ENCODE results near the gene TAMALIN.

Gene TAMALIN

DNA sequence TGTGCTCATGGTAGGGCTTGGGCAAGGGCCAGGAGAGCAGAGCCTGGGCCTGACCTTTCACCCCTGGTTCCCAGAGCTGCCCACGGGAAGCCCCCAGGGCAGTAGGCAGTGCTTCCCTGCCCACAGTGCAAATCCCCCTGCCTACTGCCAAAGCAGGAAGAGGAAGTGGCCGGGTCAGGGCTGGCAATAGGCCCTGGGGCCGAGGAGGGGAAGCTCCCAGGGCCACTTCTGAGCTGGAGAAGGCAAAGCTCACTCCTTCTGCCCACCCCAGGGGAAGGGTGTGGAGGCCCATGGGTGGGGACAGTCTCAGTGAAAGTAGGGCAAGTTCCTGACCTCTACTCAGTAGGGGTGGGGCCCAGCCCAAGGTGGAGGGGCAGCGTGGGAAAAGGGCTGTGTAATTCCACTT, 39.1 kb downstream of the TAMALIN start:
- H3K9ac ChIP-seq (ENCODE audit: low read length): no peak overlapping the region
- no peak overlapping the region for H2AFZ ChIP-seq (ENCODE audit: low read depth, low read length, severe bottlenecking)
- no peaks in the 10 kb centered on the region for H3K79me2 ChIP-seq (ENCODE audit: insufficient read depth, low read length)

DNA sequence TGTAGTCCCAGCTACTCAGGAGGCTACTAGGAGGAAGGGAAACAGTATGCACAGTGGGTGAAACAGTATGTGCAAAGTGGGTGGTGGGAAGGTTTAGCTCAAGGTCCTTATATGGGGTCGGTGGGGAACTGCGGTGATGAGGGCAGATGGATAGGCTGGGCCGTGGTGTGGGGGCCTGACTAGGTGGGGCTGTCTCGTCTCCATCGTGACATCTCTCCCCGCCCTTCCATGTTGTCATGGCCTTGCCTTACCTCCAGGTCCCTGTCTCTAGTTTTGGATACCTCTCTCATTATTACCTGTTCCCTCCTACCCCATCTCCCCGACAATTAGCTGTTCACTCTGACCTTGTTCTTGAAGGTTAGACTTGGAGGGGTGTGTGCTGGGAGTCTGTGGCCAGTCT, 40.1 kb downstream of the TAMALIN start:
- H3K27ac ChIP-seq (ENCODE audit: low read depth, low read length): no peak overlapping the region
- no peaks in the 10 kb centered on the region for H3F3A ChIP-seq (ENCODE audit: insufficient read depth)
- TF ChIP-seq, protein P1, sequence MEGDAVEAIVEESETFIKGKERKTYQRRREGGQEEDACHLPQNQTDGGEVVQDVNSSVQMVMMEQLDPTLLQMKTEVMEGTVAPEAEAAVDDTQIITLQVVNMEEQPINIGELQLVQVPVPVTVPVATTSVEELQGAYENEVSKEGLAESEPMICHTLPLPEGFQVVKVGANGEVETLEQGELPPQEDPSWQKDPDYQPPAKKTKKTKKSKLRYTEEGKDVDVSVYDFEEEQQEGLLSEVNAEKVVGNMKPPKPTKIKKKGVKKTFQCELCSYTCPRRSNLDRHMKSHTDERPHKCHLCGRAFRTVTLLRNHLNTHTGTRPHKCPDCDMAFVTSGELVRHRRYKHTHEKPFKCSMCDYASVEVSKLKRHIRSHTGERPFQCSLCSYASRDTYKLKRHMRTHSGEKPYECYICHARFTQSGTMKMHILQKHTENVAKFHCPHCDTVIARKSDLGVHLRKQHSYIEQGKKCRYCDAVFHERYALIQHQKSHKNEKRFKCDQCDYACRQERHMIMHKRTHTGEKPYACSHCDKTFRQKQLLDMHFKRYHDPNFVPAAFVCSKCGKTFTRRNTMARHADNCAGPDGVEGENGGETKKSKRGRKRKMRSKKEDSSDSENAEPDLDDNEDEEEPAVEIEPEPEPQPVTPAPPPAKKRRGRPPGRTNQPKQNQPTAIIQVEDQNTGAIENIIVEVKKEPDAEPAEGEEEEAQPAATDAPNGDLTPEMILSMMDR (IDR thresholded peaks at IDR 0.05; ENCODE audit: insufficient read depth, low read length, poor library complexity, severe bottlenecking): no peak
- no peak for TF ChIP-seq EZH2phosphoT487 (conservative IDR thresholded peaks at IDR 0.05; ENCODE audit: low read length)
- H3K9me3 ChIP-seq (ENCODE audit: insufficient read depth, low read length): no peaks in the 10 kb centered on the region
- H3K79me2 ChIP-seq (ENCODE audit: insufficient read depth, low read length): no peaks in the 10 kb centered on the region
- no peaks in the 10 kb centered on the region for H3K27me3 ChIP-seq (ENCODE audit: low read length)
- no peak overlapping the region for H3K9ac ChIP-seq (ENCODE audit: low read length)
- H2AFZ ChIP-seq (ENCODE audit: low read depth, low read length, severe bottlenecking): no peak overlapping the region
- H3K4me2 ChIP-seq (ENCODE audit: low read depth, low read length, poor library complexity, severe bottlenecking): no peak overlapping the region
- no peaks in the 10 kb centered on the region for H3K36me3 ChIP-seq (ENCODE audit: low read length)
- H3K4me3 ChIP-seq (ENCODE audit: insufficient read depth, low read length, poor library complexity, severe bottlenecking): no peak overlapping the region
- H4K20me1 ChIP-seq (ENCODE audit: low read depth, low read length): no peaks in the 10 kb centered on the region
- H3K9me2 ChIP-seq (replicated peaks; ENCODE audit: insufficient read depth, low read length): no peaks in the 10 kb centered on the region

More for the DNA sequence above, 39.1 kb downstream of the TAMALIN start:
- Histone ChIP-seq H3F3A (ENCODE audit: insufficient read depth) (no peaks in the 10 kb centered on the region), H4K20me1 (ENCODE audit: low read depth, low read length) (no peaks in the 10 kb centered on the region), H3K27ac (ENCODE audit: low read depth, low read length) (no peak overlapping the region), H3K4me3 (ENCODE audit: insufficient read depth, low read length, poor library complexity, severe bottlenecking) (no peak overlapping the region), H3K9me2 (replicated peaks; ENCODE audit: insufficient read depth, low read length) (no peaks in the 10 kb centered on the region), H3K9me3 (ENCODE audit: insufficient read depth, low read length) (no peaks in the 10 kb centered on the region), H3K4me2 (ENCODE audit: low read depth, low read length, poor library complexity, severe bottlenecking) (no peak overlapping the region), H3K27me3 (ENCODE audit: low read length) (no peaks in the 10 kb centered on the region), H3K36me3 (ENCODE audit: low read length) (no peaks in the 10 kb centered on the region)
- no peak for TF ChIP-seq EZH2phosphoT487 (conservative IDR thresholded peaks at IDR 0.05; ENCODE audit: low read length)
- TF ChIP-seq, protein P1 (IDR thresholded peaks at IDR 0.05; ENCODE audit: insufficient read depth, low read length, poor library complexity, severe bottlenecking): no peak

DNA sequence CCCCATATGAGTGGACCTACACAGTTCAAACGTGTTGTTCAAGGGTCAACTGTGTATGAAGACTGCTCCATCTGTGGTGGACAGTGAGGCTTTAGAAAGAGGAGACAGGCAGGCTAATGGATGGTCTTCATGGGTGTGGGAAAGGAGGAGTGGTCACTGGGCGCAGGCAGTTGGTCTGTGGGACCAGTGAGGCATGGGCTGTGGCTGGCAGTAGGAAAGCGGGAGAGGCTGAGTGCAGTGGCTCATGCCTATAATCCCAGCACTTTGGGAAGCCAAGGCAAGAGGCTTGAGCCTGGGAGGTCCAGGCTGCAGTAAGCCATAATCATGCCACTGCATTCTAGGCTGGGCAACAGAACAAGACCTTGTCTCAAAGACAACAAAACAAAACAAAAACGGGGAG, 42.5 kb downstream of the TAMALIN start:
- Histone ChIP-seq H3K36me3 (ENCODE audit: low read length) (no peaks in the 10 kb centered on the region), H3K4me3 (ENCODE audit: insufficient read depth, low read length, poor library complexity, severe bottlenecking) (no peak overlapping the region), H4K20me1 (ENCODE audit: low read depth, low read length) (no peaks in the 10 kb centered on the region), H3K79me2 (ENCODE audit: insufficient read depth, low read length) (no peaks in the 10 kb centered on the region), H3K9me2 (replicated peaks; ENCODE audit: insufficient read depth, low read length) (no peaks in the 10 kb centered on the region), H3K4me2 (ENCODE audit: low read depth, low read length, poor library complexity, severe bottlenecking) (no peak overlapping the region), H2AFZ (ENCODE audit: low read depth, low read length, severe bottlenecking) (no peak overlapping the region), H3K27ac (ENCODE audit: low read depth, low read length) (no peak overlapping the region), H3K9ac (ENCODE audit: low read length) (no peak overlapping the region), H3K27me3 (ENCODE audit: low read length) (no peaks in the 10 kb centered on the region), H3K9me3 (ENCODE audit: insufficient read depth, low read length) (no peaks in the 10 kb centered on the region), H3F3A (ENCODE audit: insufficient read depth) (no peaks in the 10 kb centered on the region)
- TF ChIP-seq EZH2phosphoT487 (conservative IDR thresholded peaks at IDR 0.05; ENCODE audit: low read length): no peak
- TF ChIP-seq, protein P1 (IDR thresholded peaks at IDR 0.05; ENCODE audit: insufficient read depth, low read length, poor library complexity, severe bottlenecking): no peak
